ENCODE results near the gene WDR45.

Gene WDR45

DNA sequence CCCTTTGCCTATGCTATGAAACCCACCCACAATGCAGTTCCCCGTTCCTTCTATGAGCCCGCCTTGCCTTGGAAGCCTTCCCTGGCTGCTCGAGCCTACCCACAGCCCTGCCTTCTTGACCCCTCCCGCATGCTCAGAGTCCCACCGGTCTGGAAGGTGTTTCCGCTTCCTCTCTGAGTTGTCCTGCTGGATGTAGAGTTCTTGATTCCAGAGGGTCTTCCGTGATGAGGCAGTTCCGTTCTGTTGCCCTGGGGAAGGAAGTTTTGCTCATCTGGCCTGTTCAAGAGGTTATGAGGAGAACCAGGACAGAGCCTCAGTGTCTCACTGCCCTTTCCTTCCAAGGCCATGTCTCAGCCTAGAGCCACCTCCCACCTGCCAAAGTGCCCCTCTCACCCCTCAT, 36.4 kb upstream of the WDR45 start:
- TF ChIP-seq ZNF70 (CRISPR knock-in tag; IDR thresholded peaks at IDR 0.05) (no peak), ZNF8 (CRISPR knock-in tag; IDR thresholded peaks at IDR 0.05) (no peak), GLIS3 (CRISPR knock-in tag; IDR thresholded peaks at IDR 0.05) (no peak), SNAI2 (CRISPR knock-in tag; IDR thresholded peaks at IDR 0.05) (no peak), BACH2 (CRISPR knock-in tag; IDR thresholded peaks at IDR 0.05; ENCODE audit: borderline replicate concordance) (no peak), CSDC2 (CRISPR knock-in tag; IDR thresholded peaks at IDR 0.05) (no peak), PPARA (CRISPR knock-in tag; IDR thresholded peaks at IDR 0.05; ENCODE audit: borderline replicate concordance) (no peak), TCF4 (CRISPR knock-in tag; IDR thresholded peaks at IDR 0.05; ENCODE audit: borderline replicate concordance) (no peak), ARNTL (CRISPR knock-in tag; IDR thresholded peaks at IDR 0.05; ENCODE audit: borderline replicate concordance, low read depth) (no peak), TOX (CRISPR knock-in tag; IDR thresholded peaks at IDR 0.05; ENCODE audit: borderline replicate concordance) (no peak), ISL1 (CRISPR knock-in tag; IDR thresholded peaks at IDR 0.05) (no peak), RARB (CRISPR knock-in tag; IDR thresholded peaks at IDR 0.05) (no peak)
- TF ChIP-seq, protein P1, sequence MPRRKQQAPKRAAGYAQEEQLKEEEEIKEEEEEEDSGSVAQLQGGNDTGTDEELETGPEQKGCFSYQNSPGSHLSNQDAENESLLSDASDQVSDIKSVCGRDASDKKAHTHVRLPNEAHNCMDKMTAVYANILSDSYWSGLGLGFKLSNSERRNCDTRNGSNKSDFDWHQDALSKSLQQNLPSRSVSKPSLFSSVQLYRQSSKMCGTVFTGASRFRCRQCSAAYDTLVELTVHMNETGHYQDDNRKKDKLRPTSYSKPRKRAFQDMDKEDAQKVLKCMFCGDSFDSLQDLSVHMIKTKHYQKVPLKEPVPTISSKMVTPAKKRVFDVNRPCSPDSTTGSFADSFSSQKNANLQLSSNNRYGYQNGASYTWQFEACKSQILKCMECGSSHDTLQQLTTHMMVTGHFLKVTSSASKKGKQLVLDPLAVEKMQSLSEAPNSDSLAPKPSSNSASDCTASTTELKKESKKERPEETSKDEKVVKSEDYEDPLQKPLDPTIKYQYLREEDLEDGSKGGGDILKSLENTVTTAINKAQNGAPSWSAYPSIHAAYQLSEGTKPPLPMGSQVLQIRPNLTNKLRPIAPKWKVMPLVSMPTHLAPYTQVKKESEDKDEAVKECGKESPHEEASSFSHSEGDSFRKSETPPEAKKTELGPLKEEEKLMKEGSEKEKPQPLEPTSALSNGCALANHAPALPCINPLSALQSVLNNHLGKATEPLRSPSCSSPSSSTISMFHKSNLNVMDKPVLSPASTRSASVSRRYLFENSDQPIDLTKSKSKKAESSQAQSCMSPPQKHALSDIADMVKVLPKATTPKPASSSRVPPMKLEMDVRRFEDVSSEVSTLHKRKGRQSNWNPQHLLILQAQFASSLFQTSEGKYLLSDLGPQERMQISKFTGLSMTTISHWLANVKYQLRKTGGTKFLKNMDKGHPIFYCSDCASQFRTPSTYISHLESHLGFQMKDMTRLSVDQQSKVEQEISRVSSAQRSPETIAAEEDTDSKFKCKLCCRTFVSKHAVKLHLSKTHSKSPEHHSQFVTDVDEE (CRISPR knock-in tag; IDR thresholded peaks at IDR 0.05), result no peak
- TF ChIP-seq, protein P2, sequence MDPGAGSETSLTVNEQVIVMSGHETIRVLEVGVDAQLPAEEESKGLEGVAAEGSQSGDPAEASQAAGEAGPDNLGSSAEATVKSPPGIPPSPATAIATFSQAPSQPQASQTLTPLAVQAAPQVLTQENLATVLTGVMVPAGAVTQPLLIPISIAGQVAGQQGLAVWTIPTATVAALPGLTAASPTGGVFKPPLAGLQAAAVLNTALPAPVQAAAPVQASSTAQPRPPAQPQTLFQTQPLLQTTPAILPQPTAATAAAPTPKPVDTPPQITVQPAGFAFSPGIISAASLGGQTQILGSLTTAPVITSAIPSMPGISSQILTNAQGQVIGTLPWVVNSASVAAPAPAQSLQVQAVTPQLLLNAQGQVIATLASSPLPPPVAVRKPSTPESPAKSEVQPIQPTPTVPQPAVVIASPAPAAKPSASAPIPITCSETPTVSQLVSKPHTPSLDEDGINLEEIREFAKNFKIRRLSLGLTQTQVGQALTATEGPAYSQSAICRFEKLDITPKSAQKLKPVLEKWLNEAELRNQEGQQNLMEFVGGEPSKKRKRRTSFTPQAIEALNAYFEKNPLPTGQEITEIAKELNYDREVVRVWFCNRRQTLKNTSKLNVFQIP (CRISPR knock-in tag; IDR thresholded peaks at IDR 0.05; ENCODE audit: borderline replicate concordance, low read depth), result no peak
- TF ChIP-seq, protein P3, sequence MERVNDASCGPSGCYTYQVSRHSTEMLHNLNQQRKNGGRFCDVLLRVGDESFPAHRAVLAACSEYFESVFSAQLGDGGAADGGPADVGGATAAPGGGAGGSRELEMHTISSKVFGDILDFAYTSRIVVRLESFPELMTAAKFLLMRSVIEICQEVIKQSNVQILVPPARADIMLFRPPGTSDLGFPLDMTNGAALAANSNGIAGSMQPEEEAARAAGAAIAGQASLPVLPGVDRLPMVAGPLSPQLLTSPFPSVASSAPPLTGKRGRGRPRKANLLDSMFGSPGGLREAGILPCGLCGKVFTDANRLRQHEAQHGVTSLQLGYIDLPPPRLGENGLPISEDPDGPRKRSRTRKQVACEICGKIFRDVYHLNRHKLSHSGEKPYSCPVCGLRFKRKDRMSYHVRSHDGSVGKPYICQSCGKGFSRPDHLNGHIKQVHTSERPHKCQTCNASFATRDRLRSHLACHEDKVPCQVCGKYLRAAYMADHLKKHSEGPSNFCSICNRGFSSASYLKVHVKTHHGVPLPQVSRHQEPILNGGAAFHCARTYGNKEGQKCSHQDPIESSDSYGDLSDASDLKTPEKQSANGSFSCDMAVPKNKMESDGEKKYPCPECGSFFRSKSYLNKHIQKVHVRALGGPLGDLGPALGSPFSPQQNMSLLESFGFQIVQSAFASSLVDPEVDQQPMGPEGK (CRISPR knock-in tag; IDR thresholded peaks at IDR 0.05; ENCODE audit: borderline replicate concordance), result no peak
- TF ChIP-seq, protein P4, sequence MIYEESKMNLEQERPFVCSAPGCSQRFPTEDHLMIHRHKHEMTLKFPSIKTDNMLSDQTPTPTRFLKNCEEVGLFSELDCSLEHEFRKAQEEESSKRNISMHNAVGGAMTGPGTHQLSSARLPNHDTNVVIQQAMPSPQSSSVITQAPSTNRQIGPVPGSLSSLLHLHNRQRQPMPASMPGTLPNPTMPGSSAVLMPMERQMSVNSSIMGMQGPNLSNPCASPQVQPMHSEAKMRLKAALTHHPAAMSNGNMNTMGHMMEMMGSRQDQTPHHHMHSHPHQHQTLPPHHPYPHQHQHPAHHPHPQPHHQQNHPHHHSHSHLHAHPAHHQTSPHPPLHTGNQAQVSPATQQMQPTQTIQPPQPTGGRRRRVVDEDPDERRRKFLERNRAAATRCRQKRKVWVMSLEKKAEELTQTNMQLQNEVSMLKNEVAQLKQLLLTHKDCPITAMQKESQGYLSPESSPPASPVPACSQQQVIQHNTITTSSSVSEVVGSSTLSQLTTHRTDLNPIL (CRISPR knock-in tag; IDR thresholded peaks at IDR 0.05; ENCODE audit: low read depth), result no peak
- ATAC-seq, result no peak

DNA sequence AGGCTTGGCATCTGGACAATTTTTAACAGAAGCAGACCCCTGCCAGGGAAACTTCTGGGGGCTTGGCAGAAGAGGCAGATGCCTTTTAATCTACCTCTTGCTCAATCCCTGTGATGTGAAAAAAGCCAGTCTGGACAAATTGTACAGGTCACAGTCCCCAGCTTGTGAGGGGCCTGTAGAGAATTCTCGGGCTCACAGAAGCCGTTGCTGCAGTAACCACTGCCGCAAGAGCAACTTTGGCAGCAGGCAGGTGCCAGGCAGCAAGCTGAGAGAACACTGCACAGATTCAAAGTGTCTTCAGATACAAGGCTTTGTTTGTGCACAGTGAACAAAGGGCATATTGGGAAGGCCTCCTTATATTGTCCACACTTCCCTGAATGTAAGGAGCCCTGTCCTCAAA, 32.1 kb upstream of the WDR45 start:
- ATAC-seq, result no peak
- TF ChIP-seq CSDC2 (CRISPR knock-in tag; IDR thresholded peaks at IDR 0.05) (no peak), BACH2 (CRISPR knock-in tag; IDR thresholded peaks at IDR 0.05; ENCODE audit: borderline replicate concordance) (no peak), ZNF70 (CRISPR knock-in tag; IDR thresholded peaks at IDR 0.05) (no peak), TCF4 (CRISPR knock-in tag; IDR thresholded peaks at IDR 0.05; ENCODE audit: borderline replicate concordance) (no peak), GLIS3 (CRISPR knock-in tag; IDR thresholded peaks at IDR 0.05) (no peak), ZNF8 (CRISPR knock-in tag; IDR thresholded peaks at IDR 0.05) (no peak), ZFP30 (CRISPR knock-in tag; IDR thresholded peaks at IDR 0.05) (no peak), ISL1 (CRISPR knock-in tag; IDR thresholded peaks at IDR 0.05) (no peak), PPARA (CRISPR knock-in tag; IDR thresholded peaks at IDR 0.05; ENCODE audit: borderline replicate concordance) (no peak), SNAI2 (CRISPR knock-in tag; IDR thresholded peaks at IDR 0.05) (no peak), ZNF565 (CRISPR knock-in tag; conservative IDR thresholded peaks at IDR 0.05; ENCODE audit: low read depth) (no peak), ZC3H10 (CRISPR knock-in tag; IDR thresholded peaks at IDR 0.05) (no peak), RARB (CRISPR knock-in tag; IDR thresholded peaks at IDR 0.05) (no peak), TOX (CRISPR knock-in tag; IDR thresholded peaks at IDR 0.05; ENCODE audit: borderline replicate concordance) (no peak)
- TF ChIP-seq, protein P1 (CRISPR knock-in tag; IDR thresholded peaks at IDR 0.05), result no peak
- TF ChIP-seq, protein P5, sequence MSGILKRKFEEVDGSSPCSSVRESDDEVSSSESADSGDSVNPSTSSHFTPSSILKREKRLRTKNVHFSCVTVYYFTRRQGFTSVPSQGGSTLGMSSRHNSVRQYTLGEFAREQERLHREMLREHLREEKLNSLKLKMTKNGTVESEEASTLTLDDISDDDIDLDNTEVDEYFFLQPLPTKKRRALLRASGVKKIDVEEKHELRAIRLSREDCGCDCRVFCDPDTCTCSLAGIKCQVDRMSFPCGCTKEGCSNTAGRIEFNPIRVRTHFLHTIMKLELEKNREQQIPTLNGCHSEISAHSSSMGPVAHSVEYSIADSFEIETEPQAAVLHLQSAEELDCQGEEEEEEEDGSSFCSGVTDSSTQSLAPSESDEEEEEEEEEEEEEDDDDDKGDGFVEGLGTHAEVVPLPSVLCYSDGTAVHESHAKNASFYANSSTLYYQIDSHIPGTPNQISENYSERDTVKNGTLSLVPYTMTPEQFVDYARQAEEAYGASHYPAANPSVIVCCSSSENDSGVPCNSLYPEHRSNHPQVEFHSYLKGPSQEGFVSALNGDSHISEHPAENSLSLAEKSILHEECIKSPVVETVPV (CRISPR knock-in tag; IDR thresholded peaks at IDR 0.05), result no peak
- TF ChIP-seq, protein P4 (CRISPR knock-in tag; IDR thresholded peaks at IDR 0.05; ENCODE audit: low read depth), result no peak

Measured in SK-N-SH treated with all-trans-retinoic acid at 6 μM for 48 hours (cell line).